SK-N-SH treated with all-trans-retinoic acid at 6 μM for 48 hours (cell line): ENCODE data around the gene PIGC.
"Not testable (repeated sequence)": the region's sequence is repeated elsewhere in the genome, so short reads cannot be mapped to it uniquely, and the experiment has no call there.

ENCODE experiments used
- ATAC-seq: fragments of 200-7000 bp; cut with Tn5 transposase; 3 replicates; pipeline ENCODE4 v1.9.1; 2020; ENCODE audit warnings: mild to moderate bottlenecking, moderate library complexity
- ARNTL ChIP-seq: fragments of 450-650 bp; formaldehyde crosslinking; IDR thresholded peaks from 2 replicates; pipeline ENCODE4 v1.5.0; 2020; ENCODE audit warnings: low read depth, mild to moderate bottlenecking, moderate library complexity, borderline replicate concordance
- BACH2 ChIP-seq: fragments of 250-450 bp; sonication (Bioruptor Pico); IDR thresholded peaks from 2 replicates; pipeline ENCODE4 v1.9.0; 2021; ENCODE audit warnings: mild to moderate bottlenecking, borderline replicate concordance
- CSDC2 ChIP-seq: fragments of 250-450 bp; sonication (Bioruptor Pico); IDR thresholded peaks from 2 replicates; pipeline ENCODE4 v1.5.0; 2020; ENCODE audit warnings: mild to moderate bottlenecking, moderate library complexity
- ESRRG ChIP-seq: fragments of 250-450 bp; sonication (Bioruptor Pico); IDR thresholded peaks from 2 replicates; pipeline ENCODE4 v1.6.1; 2021; ENCODE audit warnings: mild to moderate bottlenecking
- GLIS3 ChIP-seq: fragments of 250-450 bp; sonication (Bioruptor Pico); IDR thresholded peaks from 2 replicates; pipeline ENCODE4 v1.5.0; 2020; ENCODE audit warnings: mild to moderate bottlenecking, moderate library complexity
- ISL1 ChIP-seq: fragments of 250-450 bp; sonication (Bioruptor Pico); IDR thresholded peaks from 2 replicates; pipeline ENCODE4 v2.1.2; 2022; ENCODE audit warnings: mild to moderate bottlenecking, moderate library complexity
- OSR1 ChIP-seq: fragments of 250-450 bp; sonication (Bioruptor Pico); IDR thresholded peaks from 2 replicates; pipeline ENCODE4 v1.8.0; 2022; ENCODE audit warnings: moderate library complexity, mild to moderate bottlenecking, inconsistent platforms
- PATZ1 ChIP-seq: fragments of 250-450 bp; sonication (Bioruptor Pico); IDR thresholded peaks from 2 replicates; pipeline ENCODE4 v1.8.0; 2020; ENCODE audit warnings: mild to moderate bottlenecking, moderate library complexity, borderline replicate concordance
- PPARA ChIP-seq: fragments of 250-450 bp; sonication (Bioruptor Pico); IDR thresholded peaks from 2 replicates; pipeline ENCODE4 v1.5.0; 2020; ENCODE audit warnings: mild to moderate bottlenecking, borderline replicate concordance
- RARB ChIP-seq: fragments of 250-450 bp; sonication (Bioruptor Pico); IDR thresholded peaks from 2 replicates; pipeline ENCODE4 v1.8.0; 2021; ENCODE audit warnings: mild to moderate bottlenecking, moderate library complexity
- SNAI2 ChIP-seq: fragments of 250-450 bp; sonication (Bioruptor Pico); IDR thresholded peaks from 2 replicates; pipeline ENCODE4 v1.5.0; 2020; ENCODE audit warnings: mild to moderate bottlenecking, moderate library complexity
- TCF4 ChIP-seq: fragments of 250-450 bp; sonication (Bioruptor Pico); IDR thresholded peaks from 2 replicates; pipeline ENCODE4 v1.8.0; 2021; ENCODE audit warnings: mild to moderate bottlenecking, moderate library complexity, borderline replicate concordance
- TOX ChIP-seq: fragments of 250-450 bp; sonication (Bioruptor Pico); IDR thresholded peaks from 2 replicates; pipeline ENCODE4 v1.8.0; 2021; ENCODE audit warnings: mild to moderate bottlenecking, moderate library complexity, borderline replicate concordance
- TSHZ2 ChIP-seq: fragments of 250-450 bp; sonication (Bioruptor Pico); IDR thresholded peaks from 2 replicates; pipeline ENCODE4 v1.5.0; 2020; ENCODE audit warnings: mild to moderate bottlenecking, moderate library complexity
- ZC3H10 ChIP-seq: fragments of 250-450 bp; sonication (Bioruptor Pico); IDR thresholded peaks from 2 replicates; pipeline ENCODE4 v1.5.1; 2021; ENCODE audit warnings: mild to moderate bottlenecking, moderate library complexity
- ZFP3 ChIP-seq: fragments of 250-450 bp; sonication (Bioruptor Pico); IDR thresholded peaks from 2 replicates; pipeline ENCODE4 v1.5.0; 2020; ENCODE audit warnings: mild to moderate bottlenecking, moderate library complexity
- ZFP30 ChIP-seq: fragments of 450-650 bp; formaldehyde crosslinking; IDR thresholded peaks from 2 replicates; pipeline ENCODE4 v1.5.0; 2022; ENCODE audit warnings: mild to moderate bottlenecking, moderate library complexity
- ZNF565 ChIP-seq: fragments of 450-650 bp; formaldehyde crosslinking; conservative IDR thresholded peaks from 2 replicates; pipeline ENCODE4 v1.5.0; 2020; ENCODE audit warnings: low read depth, mild to moderate bottlenecking, moderate library complexity
- ZNF70 ChIP-seq: fragments of 450-650 bp; formaldehyde crosslinking; IDR thresholded peaks from 2 replicates; pipeline ENCODE4 v1.5.0; 2020; ENCODE audit warnings: mild to moderate bottlenecking, moderate library complexity
- ZNF8 ChIP-seq: fragments of 450-650 bp; formaldehyde crosslinking; IDR thresholded peaks from 2 replicates; pipeline ENCODE4 v1.5.0; 2020; ENCODE audit warnings: mild to moderate bottlenecking, moderate library complexity
- TF ChIP-seq, protein P1 (sequence below): fragments of 250-450 bp; sonication (Bioruptor Pico); IDR thresholded peaks from 2 replicates; pipeline ENCODE4 v1.5.1; 2020; ENCODE audit warnings: low read depth, mild to moderate bottlenecking, moderate library complexity
- TF ChIP-seq, protein P2 (sequence below): fragments of 250-450 bp; sonication (Bioruptor Pico); IDR thresholded peaks from 2 replicates; pipeline ENCODE4 v1.8.0; 2021; ENCODE audit warnings: low read depth, mild to moderate bottlenecking, moderate library complexity, borderline replicate concordance
- TF ChIP-seq, protein P3 (sequence below): fragments of 250-450 bp; sonication (Bioruptor Pico); IDR thresholded peaks from 2 replicates; pipeline ENCODE4 v1.5.1; 2021; ENCODE audit warnings: mild to moderate bottlenecking, moderate library complexity

Gene PIGC

GRCh38 chr1:172442404-172442803 is 1.5 kb downstream of the PIGC start (continued):
- TF ChIP-seq ZC3H10 (CRISPR knock-in tag) (no peak), RARB (CRISPR knock-in tag) (no peak), ZFP30 (CRISPR knock-in tag) (no peak), OSR1 (no peak), ZNF8 (no peak)
- TF ChIP-seq, all 23 proteins: peak for 0

GRCh38 chr1:172437183-172437582 is 6.7 kb downstream of the PIGC start:
- TF ChIP-seq ZNF8 = peak; percentile 73; the same call in 1 of the 2 replicates
- not testable (repeated sequence) for ATAC-seq

DNA sequence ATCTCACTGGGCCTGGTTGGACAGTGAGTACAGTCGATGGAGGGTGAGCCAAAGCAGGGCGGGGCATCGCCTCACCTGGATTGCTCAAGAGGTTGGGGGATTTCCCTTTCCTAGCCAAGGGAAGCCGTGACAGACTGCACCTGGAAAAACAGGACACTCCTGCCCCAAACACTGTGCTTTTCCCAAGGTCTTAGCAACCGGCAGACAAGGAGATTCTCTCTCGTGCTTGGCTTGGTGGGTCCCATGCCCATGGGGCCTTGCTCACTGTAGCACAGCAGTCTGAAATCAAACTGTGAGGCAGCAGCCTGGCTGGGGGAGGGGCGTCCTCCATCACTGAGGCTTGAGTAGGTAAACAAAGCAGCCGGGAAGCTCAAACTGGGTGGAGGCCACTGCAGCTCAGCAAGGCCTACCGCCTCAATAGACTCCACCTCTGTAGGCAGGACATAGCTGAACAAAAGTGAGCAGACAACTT is 12.1 kb downstream of the PIGC start:
- ATAC-seq = no peak
- TF ChIP-seq ESRRG (CRISPR knock-in tag) = no peak
- TF ChIP-seq, protein P1, sequence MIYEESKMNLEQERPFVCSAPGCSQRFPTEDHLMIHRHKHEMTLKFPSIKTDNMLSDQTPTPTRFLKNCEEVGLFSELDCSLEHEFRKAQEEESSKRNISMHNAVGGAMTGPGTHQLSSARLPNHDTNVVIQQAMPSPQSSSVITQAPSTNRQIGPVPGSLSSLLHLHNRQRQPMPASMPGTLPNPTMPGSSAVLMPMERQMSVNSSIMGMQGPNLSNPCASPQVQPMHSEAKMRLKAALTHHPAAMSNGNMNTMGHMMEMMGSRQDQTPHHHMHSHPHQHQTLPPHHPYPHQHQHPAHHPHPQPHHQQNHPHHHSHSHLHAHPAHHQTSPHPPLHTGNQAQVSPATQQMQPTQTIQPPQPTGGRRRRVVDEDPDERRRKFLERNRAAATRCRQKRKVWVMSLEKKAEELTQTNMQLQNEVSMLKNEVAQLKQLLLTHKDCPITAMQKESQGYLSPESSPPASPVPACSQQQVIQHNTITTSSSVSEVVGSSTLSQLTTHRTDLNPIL (CRISPR knock-in tag) = no peak
- TF ChIP-seq TSHZ2 (CRISPR knock-in tag) = no peak
- no peak for TF ChIP-seq TCF4 (CRISPR knock-in tag)
- no peak for TF ChIP-seq PPARA
- no peak for TF ChIP-seq ZFP3 (CRISPR knock-in tag)
- no peak for TF ChIP-seq ZNF565 (CRISPR knock-in tag)
- TF ChIP-seq ISL1 = no peak
- no peak for TF ChIP-seq OSR1
- no peak for TF ChIP-seq CSDC2 (CRISPR knock-in tag)
- TF ChIP-seq ZNF8 = no peak
- TF ChIP-seq SNAI2 = no peak
- TF ChIP-seq ZFP30 (CRISPR knock-in tag) = no peak
- TF ChIP-seq, protein P2, sequence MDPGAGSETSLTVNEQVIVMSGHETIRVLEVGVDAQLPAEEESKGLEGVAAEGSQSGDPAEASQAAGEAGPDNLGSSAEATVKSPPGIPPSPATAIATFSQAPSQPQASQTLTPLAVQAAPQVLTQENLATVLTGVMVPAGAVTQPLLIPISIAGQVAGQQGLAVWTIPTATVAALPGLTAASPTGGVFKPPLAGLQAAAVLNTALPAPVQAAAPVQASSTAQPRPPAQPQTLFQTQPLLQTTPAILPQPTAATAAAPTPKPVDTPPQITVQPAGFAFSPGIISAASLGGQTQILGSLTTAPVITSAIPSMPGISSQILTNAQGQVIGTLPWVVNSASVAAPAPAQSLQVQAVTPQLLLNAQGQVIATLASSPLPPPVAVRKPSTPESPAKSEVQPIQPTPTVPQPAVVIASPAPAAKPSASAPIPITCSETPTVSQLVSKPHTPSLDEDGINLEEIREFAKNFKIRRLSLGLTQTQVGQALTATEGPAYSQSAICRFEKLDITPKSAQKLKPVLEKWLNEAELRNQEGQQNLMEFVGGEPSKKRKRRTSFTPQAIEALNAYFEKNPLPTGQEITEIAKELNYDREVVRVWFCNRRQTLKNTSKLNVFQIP (CRISPR knock-in tag) = no peak
- no peak for TF ChIP-seq TOX (CRISPR knock-in tag)
- no peak for TF ChIP-seq RARB (CRISPR knock-in tag)
- TF ChIP-seq ARNTL = no peak
- no peak for TF ChIP-seq PATZ1 (CRISPR knock-in tag)

- no peak for ATAC-seq
- TF ChIP-seq ESRRG (CRISPR knock-in tag) = no peak
- TF ChIP-seq CSDC2 (CRISPR knock-in tag) = no peak
- no peak for TF ChIP-seq ZNF70 (CRISPR knock-in tag)
- TF ChIP-seq ZNF565 (CRISPR knock-in tag) = no peak
- TF ChIP-seq SNAI2 = no peak
- no peak for TF ChIP-seq ZNF8
- TF ChIP-seq, protein P3, sequence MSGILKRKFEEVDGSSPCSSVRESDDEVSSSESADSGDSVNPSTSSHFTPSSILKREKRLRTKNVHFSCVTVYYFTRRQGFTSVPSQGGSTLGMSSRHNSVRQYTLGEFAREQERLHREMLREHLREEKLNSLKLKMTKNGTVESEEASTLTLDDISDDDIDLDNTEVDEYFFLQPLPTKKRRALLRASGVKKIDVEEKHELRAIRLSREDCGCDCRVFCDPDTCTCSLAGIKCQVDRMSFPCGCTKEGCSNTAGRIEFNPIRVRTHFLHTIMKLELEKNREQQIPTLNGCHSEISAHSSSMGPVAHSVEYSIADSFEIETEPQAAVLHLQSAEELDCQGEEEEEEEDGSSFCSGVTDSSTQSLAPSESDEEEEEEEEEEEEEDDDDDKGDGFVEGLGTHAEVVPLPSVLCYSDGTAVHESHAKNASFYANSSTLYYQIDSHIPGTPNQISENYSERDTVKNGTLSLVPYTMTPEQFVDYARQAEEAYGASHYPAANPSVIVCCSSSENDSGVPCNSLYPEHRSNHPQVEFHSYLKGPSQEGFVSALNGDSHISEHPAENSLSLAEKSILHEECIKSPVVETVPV (CRISPR knock-in tag) = no peak
- no peak for TF ChIP-seq ZFP3 (CRISPR knock-in tag)
- no peak for TF ChIP-seq ZC3H10 (CRISPR knock-in tag)
- TF ChIP-seq TSHZ2 (CRISPR knock-in tag) = no peak
- TF ChIP-seq, protein P2 (CRISPR knock-in tag) = no peak
- no peak for TF ChIP-seq GLIS3
- TF ChIP-seq TCF4 (CRISPR knock-in tag) = no peak
- TF ChIP-seq BACH2 (CRISPR knock-in tag) = no peak
- no peak for TF ChIP-seq RARB (CRISPR knock-in tag)
Observed at GRCh38 chr1:172431204-172431603, 12.7 kb downstream of the PIGC start.
